HEK293T (cell line): ENCODE measurements around the gene GNG2.

ENCODE experiments used
- ELF4 ChIP-seq: fragments of 450-650 bp; IDR thresholded peaks from 2 replicates; pipeline ENCODE4 v1.6.1; 2017; ENCODE audit warnings: antibody characterized with exemption
- NFRKB ChIP-seq: fragments of 450-650 bp; IDR thresholded peaks from 2 replicates; pipeline ENCODE4 v1.6.1; 2016; ENCODE audit warnings: mild to moderate bottlenecking, moderate library complexity
- SUZ12 ChIP-seq: fragments of 450-650 bp; IDR thresholded peaks from 2 replicates; pipeline ENCODE4 v1.6.1; 2016; ENCODE audit warnings: mild to moderate bottlenecking
- TARDBP ChIP-seq: fragments of 450-650 bp; IDR thresholded peaks from 2 replicates; pipeline ENCODE4 v1.6.1; 2016

DNA sequence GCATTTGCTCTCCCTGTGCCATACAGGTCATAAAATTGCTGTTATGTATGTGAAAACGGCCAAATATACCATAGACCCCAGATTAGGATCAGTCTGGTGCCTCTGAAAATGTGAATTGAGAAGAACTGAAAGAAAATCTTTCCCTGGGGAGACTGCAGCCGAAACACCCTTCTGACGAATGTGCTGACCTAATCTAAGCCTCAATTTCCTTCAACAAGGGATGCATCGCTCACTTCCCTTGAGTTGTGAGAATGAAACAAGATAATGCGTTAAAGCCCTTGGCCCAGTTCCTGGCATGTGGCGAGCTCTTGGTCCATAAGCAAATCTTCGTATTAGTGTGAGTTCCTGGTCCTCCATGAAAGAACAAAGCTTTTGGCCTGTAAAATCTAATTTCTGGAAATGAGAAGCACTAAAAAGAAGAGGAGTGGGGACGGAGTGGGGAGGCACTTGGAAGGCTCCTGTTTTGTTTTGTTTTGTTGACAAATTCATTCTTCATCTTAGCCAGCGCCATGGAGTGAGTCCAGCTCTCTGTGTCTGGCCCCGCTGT, 79.4 kb downstream of the GNG2 start:
- TF ChIP-seq SUZ12 (no peak), NFRKB (no peak), ELF4 (no peak), TARDBP (no peak)
